GM12874 (cell line): ENCODE data around the gene ZNF618.
A peak's percentile ranks its signal among the peaks of the same experiment; 100 is the strongest.

Source experiments
- TF ChIP-seq, protein P1 (sequence below): IDR thresholded peaks from 2 replicates; pipeline ENCODE4 v1.5.1; 2011; ENCODE audit warnings: low read depth, mild to moderate bottlenecking, control low read depth, low read length, moderate library complexity; ENCODE audit not compliant: insufficient read depth

ZNF618 gene

DNA sequence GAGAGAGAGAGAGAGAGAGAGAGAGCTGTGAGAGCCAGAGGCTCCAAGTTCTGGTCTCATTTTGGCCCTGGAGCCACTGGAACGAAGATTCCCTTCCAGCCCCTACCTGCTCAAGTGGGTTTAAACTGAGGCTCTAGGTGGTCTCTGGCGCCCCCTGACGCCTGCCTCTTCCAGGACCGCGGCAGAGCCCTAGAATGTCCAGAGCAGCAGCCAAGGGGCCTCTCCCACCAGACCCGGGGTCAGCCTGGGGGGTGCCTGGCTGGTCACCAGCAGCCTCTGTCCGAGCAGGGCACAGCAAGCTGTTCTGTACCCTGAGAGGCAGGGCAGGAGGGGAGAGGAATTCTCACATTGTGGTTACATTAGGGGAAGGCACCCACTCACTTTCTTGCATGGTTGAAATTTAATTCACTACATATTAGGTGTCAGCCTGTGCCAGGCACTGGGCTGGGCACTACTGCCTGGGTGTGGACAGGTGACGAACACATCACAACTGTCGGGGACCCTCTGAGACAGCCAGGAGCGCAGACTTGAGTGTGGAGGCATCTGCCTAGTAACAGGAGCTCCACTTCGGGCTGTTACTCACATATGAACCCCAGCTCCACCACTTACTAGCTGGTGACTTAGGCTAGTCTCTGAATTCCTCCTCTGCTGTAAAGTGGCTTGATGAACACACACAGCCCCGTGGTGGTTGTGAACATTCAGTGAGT lies 157.4 kb downstream of the ZNF618 start:
- TF ChIP-seq, protein P1, sequence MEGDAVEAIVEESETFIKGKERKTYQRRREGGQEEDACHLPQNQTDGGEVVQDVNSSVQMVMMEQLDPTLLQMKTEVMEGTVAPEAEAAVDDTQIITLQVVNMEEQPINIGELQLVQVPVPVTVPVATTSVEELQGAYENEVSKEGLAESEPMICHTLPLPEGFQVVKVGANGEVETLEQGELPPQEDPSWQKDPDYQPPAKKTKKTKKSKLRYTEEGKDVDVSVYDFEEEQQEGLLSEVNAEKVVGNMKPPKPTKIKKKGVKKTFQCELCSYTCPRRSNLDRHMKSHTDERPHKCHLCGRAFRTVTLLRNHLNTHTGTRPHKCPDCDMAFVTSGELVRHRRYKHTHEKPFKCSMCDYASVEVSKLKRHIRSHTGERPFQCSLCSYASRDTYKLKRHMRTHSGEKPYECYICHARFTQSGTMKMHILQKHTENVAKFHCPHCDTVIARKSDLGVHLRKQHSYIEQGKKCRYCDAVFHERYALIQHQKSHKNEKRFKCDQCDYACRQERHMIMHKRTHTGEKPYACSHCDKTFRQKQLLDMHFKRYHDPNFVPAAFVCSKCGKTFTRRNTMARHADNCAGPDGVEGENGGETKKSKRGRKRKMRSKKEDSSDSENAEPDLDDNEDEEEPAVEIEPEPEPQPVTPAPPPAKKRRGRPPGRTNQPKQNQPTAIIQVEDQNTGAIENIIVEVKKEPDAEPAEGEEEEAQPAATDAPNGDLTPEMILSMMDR, result peak; percentile 44

DNA sequence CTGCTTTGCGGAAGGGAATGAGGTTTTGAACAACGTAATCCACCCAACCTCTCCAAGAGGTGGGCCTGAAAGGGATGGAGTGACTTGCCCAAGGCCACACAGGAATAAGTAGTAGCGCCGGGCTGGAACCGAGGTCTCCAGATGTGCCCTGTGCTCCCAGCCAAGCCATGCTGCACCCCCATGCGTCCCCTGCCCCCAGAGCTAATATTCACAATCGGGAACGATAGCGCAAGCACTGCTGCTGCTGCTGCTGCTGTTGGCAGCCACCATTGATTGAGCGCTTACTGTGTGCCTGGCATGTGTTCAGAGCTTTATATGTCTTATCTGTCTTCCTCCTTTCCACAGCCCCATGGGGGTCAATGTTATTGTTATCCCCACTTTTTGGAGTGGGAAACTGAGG lies 158.1 kb downstream of the ZNF618 start:
- TF ChIP-seq, protein P1, result no peak

DNA sequence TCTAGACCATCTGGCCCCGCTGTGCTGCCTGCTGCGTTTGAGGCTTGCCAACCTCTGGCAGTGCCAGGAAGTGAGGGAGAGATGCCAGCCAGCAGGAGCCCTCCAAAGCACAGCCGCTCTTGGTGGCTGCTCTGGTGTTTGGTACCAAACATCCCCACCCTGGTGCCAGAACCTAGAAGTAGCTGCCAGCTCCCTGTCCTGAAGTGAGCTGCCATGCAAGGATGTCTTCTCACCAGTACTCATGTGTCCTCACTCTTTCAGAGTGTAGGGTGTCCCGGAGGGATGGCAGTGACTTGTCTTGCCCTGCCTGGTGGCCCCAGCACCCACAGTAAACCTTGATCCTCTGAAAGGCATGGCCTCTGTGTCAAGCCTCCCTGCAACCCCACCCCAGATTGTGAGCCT lies 158.6 kb downstream of the ZNF618 start:
- TF ChIP-seq, protein P1, result no peak

DNA sequence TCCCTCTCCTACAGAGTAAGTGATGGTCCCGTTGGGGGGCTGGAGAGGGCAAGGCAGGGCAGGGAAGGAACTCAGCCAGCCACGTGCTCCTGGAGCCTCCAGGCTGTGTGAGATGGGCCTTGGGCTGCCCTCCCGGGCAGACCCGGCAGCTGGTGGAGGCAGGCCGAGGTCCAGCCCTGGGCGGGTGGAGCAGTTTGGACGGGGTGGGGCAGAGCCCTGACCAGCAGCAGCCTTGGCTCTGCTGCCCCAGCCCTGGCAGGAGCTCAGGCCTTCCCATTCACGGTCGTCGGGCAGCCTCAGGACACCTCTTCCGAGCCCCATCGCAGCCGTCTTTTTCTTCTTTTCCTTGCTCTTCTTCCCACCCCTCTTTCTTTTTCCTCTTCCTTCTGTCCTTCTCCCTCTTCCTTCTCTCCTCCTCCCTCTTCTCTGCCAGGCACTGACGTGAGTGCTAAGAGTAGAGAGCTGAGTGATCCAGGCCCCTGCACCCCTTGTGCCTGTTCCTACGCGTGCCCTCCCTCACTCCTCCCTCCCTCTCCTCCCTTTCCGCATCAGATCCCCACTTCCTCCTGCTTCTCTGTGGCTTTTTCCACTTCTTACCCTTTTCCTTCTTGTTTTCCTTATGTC lies 159.2 kb downstream of the ZNF618 start:
- TF ChIP-seq, protein P1, result no peak

DNA sequence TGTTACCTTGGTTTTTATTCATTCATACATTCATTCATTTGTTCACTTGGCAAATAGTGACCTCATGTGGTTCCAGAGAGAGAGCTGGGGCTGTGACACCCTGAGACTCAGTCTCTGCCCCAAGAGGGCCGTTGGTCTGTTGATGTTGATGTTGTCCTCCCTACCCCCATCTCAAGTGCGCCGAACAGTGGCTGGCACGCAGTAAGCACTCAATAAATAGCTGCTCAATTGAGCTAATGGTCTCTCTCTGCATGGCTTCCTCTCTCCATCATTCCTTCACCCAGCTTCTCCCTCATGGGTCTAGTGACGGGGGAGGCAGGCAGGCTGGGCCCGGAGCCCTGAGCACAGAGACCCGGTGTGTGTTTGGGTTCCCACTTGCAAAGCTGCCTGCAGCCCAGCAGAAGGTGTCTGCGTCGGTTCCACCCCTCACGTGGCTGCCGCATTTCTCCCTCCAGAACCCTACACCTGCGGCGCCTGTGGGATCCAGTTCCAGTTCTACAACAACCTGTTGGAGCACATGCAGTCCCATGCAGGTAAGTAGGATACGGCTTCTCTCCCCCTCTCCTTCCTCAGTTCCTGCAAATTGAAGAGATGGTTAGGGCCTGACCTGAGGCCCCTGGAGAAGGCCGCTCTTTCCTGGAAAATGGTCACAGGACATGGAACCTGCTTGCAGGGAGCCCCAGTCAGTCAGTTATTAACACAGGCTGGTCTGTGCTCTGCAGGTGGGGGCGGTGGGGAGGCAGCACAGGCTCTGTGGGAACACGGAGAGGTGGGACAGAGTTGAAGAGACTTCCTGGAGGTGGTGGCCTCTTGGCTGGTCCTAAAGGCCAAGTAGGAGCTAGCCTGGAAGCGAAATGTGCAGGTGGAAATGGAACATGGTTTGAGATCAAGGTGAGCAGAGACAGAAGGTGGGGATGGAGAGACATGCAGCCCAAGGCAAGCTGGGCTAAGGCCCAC lies 160.0 kb downstream of the ZNF618 start:
- TF ChIP-seq, protein P1, result no peak

DNA sequence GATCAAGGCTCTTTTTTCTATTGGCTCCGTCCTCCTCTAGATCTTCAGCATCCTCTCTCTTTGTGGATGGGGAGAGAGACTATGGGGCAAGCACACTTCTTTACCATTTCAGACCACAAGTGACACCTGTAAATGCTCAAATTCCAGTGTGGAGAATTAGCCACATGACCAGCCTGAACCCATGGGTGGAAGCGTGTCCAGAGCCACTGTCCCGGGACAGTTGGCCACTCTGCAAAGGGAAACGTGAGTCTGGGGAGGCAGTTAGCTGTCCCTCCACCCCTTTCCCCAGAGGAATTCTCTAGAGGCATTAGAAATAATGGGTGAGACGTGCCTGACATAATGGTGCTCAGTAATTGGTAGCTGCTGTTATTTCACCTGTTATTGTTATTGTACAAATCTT lies 161.1 kb downstream of the ZNF618 start:
- TF ChIP-seq, protein P1, result no peak
